Activated CD4-positive, alpha-beta memory T cell treated with anti-CD3 and anti-CD28 coated beads, Interleukin-2, amount 10 ng/mL, durations not matched to agents 7 days and 5 days (primary cell): ENCODE data around the gene DLG5. TPM values are rescaled to one million over a fixed set of nuclear protein-coding genes. Genes with fewer than 3 reads are reported as not detected.

Source experiments
- CTCF ChIA-PET: fragments of 350-600 bp; sonication (Branson Sonifier 250); formaldehyde crosslinking; loops from one replicate; lab custom pipeline; 2021; ENCODE audit warnings: antibody characterized with exemption, inconsistent platforms; lab: Charles Lee
- POLR2A ChIA-PET: fragments of 350-600 bp; sonication (Branson Sonifier 250); formaldehyde crosslinking; loops from one replicate; lab custom pipeline; 2021; ENCODE audit warnings: antibody characterized with exemption; lab: Charles Lee
- DNase-seq: peaks from one replicate; pipeline ENCODE4 v3.0.0-alpha.2; 2020
- H3K27ac Mint-ChIP-seq: one replicate; pipeline ENCODE4 v1.8.0; 2021; ENCODE audit warnings: mild to moderate bottlenecking, mixed read lengths
- H3K27me3 Mint-ChIP-seq: one replicate; pipeline ENCODE4 v1.8.0; 2021; ENCODE audit warnings: mixed read lengths
- H3K36me3 Mint-ChIP-seq: one replicate; pipeline ENCODE4 v1.8.0; 2021; ENCODE audit warnings: low read depth, mixed read lengths
- H3K4me1 Mint-ChIP-seq: one replicate; pipeline ENCODE4 v1.8.0; 2021; ENCODE audit warnings: mixed read lengths
- H3K4me3 Mint-ChIP-seq: one replicate; pipeline ENCODE4 v1.8.0; 2021; ENCODE audit warnings: mild to moderate bottlenecking, mixed read lengths
- H3K9me3 Mint-ChIP-seq: one replicate; pipeline ENCODE4 v1.8.0; 2021; ENCODE audit warnings: mixed read lengths
- total RNA-seq, 2 experiments: library from RNA; stranded (reverse); gene quantifications; one replicate each; pipeline ENCODE4 v1.2.3, GENCODE V29; 2021

Gene DLG5, protein sequence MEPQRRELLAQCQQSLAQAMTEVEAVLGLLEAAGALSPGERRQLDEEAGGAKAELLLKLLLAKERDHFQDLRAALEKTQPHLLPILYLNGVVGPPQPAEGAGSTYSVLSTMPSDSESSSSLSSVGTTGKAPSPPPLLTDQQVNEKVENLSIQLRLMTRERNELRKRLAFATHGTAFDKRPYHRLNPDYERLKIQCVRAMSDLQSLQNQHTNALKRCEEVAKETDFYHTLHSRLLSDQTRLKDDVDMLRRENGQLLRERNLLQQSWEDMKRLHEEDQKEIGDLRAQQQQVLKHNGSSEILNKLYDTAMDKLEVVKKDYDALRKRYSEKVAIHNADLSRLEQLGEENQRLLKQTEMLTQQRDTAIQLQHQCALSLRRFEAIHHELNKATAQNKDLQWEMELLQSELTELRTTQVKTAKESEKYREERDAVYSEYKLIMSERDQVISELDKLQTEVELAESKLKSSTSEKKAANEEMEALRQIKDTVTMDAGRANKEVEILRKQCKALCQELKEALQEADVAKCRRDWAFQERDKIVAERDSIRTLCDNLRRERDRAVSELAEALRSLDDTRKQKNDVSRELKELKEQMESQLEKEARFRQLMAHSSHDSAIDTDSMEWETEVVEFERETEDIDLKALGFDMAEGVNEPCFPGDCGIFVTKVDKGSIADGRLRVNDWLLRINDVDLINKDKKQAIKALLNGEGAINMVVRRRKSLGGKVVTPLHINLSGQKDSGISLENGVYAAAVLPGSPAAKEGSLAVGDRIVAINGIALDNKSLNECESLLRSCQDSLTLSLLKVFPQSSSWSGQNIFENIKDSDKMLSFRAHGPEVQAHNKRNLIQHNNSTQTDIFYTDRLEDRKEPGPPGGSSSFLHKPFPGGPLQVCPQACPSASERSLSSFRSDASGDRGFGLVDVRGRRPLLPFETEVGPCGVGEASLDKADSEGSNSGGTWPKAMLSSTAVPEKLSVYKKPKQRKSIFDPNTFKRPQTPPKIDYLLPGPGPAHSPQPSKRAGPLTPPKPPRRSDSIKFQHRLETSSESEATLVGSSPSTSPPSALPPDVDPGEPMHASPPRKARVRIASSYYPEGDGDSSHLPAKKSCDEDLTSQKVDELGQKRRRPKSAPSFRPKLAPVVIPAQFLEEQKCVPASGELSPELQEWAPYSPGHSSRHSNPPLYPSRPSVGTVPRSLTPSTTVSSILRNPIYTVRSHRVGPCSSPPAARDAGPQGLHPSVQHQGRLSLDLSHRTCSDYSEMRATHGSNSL (N-terminal part only)
- 1 to 10 TPM; 9.6 to 9.9 TPM for total RNA-seq

DNA sequence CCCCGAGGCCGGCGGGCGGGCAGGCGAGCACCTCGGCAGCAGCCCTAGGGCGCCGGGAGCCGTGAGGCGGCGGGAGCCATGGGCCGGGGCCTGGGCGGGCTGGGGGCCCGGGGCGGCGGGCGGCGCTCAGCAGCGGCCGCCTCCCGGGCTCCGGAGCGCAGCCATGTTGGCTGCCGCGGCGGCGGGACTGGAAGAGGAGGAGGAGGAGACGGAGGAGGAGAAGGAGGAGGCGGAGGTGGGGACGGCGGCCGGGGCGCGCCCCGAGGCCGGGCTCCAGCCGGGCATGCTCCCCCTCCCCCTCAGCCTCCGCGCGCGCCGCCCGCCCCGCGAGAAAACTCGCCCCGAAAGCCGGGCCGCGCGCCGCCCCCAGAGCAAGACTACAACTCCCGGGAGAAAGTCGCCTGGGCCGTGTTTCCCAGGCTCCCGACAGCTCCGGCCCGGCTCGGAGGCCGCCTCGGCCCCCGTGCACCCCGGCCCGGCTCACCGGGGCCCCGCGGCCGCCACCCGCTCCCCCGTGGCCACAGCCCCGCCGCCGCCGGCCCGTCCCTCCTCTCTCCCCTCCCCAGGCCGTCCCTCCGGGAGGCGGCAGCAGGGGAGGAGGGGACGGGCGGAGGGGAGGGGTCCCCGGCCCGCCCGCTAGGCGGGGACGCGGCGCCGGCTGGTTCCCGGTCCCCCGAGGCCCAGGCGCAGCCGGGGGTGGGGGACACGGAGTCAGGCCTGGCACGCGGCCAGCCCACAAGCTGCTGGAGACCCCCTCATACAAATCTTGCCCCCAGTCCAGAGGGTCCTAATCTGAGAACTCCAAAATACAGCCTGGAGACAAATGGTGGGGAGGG is at the start of gene DLG5:
Gene DLG5, minus strand, starts transcription at position 190 of the 836 bp plus-strand sequence. CDS start 235 bp downstream, outside the sequence.
- no peak within 1 kb of the TSS for H3K27ac Mint-ChIP-seq
- peaks cover 12% of the 10 kb centered on the region for H3K4me1 Mint-ChIP-seq
- POLR2A ChIA-PET = interaction anchor here (1.0 kb wide), 1 partner anchor 53 kb away, joined by 3 read pairs; no protein-coding TSS in a partner anchor
- H3K27me3 Mint-ChIP-seq = peaks cover 46% of the 10 kb centered on the region
- no peaks in the 10 kb centered on the region for H3K36me3 Mint-ChIP-seq
- peak within 1 kb of the TSS; percentile 69 for H3K4me3 Mint-ChIP-seq
- CTCF ChIA-PET = no interaction called here
- no peaks in the 10 kb centered on the region for H3K9me3 Mint-ChIP-seq
- peak; percentile 33 for DNase-seq

DNA sequence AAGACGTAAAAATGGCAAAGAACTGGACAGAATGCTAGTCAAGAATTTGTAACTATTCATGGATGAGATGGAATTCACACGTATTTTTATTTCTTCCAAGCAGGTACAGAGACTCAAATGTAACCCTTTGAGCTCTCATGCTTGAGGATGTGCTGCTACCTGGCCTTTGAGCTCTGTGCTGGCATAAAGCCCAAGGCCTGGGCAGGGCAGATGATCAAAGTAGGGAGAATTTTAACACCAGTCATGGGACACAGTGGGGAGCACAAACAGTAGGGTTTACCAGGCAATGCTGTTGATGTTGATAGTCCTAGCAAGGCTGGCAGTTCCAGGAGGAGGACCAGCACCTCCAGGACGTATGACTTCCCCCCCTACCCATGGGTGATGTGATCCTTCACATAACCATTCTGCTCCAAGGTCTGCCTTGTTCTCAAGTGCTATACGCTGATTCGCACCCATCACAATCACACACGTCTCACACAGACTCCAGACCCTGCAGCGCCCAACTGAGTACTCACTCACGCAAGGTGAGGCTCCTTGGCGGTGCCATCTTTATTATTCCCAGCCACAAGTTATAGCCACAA is 48.6 kb upstream of the DLG5 start:
- ChIA-PET CTCF (no interaction called here), POLR2A (no interaction called here)
- H3K9me3 Mint-ChIP-seq = no peaks in the 10 kb centered on the region
- DNase-seq = no peak
- H3K4me1 Mint-ChIP-seq = peaks cover 11% of the 10 kb centered on the region
- H3K36me3 Mint-ChIP-seq = peaks cover 34% of the 10 kb centered on the region
- H3K4me3 Mint-ChIP-seq = no peak overlapping the region
- H3K27me3 Mint-ChIP-seq = no peaks in the 10 kb centered on the region
- no peak overlapping the region for H3K27ac Mint-ChIP-seq

DNA sequence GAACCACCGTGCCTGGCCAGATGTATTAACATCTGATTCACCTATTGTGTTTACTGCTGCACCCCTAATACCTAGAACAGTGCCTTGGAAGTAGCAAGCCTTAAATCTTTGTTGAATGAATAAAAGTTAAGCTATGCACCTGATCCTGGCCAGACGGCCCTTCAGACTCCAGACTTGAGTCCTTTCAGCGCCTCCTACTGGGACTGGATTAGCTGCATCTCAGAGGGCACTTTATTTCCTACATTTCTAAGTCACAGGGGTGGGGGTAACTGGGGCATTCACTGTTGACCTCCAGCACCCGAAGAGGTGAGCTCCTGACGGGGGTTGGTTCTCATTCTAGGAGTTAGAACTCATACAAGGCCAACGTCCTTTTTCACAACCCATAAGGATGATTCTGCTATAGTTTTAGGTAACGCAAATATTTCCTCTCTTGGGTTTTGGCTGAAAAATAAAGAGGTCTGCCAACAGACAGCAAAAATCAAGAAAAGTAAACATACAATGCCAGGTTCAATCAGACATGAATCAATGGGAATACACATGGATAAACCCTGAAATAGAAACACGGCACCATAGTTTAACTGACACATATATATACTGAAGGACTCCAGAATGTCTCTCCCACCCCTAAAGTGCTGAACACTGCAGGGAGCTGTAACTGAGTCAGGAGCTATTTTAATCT is 48.0 kb upstream of the DLG5 start:
- ChIA-PET CTCF (interaction anchor here (1.1 kb wide), 1 partner anchor 129 kb away, joined by 3 read pairs; no protein-coding TSS in a partner anchor), POLR2A (no interaction called here)
- H3K27ac Mint-ChIP-seq = no peak overlapping the region
- H3K27me3 Mint-ChIP-seq = no peaks in the 10 kb centered on the region
- H3K4me3 Mint-ChIP-seq = no peak overlapping the region
- peaks cover 11% of the 10 kb centered on the region for H3K4me1 Mint-ChIP-seq
- DNase-seq = no peak
- H3K36me3 Mint-ChIP-seq = peaks cover 27% of the 10 kb centered on the region
- no peaks in the 10 kb centered on the region for H3K9me3 Mint-ChIP-seq

DNA sequence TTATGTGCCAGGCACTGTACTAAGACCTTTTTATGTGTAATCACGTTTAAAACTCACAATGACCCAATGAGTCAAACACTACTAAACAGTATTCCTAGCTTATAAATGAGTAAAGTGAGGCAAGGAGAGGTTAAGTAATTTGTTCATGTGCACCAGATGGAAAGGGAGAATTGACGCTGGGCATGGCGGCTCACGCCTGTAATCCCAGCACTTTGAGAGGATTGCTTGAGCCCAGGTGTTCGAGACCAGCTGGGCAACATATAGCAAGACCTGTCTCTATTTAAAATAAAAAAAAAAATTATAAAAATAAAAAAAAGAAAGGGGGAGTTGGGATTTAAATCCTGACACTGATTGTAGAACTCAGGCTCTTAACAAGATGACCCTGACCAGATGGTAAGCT is 46.7 kb upstream of the DLG5 start:
- POLR2A ChIA-PET = no interaction called here
- H3K4me1 Mint-ChIP-seq = peaks cover 11% of the 10 kb centered on the region
- no peak overlapping the region for H3K4me3 Mint-ChIP-seq
- no peaks in the 10 kb centered on the region for H3K27me3 Mint-ChIP-seq
- H3K9me3 Mint-ChIP-seq = no peaks in the 10 kb centered on the region
- CTCF ChIA-PET = interaction anchor here (1.1 kb wide), 1 partner anchor 128 kb away, joined by 3 read pairs; no protein-coding TSS in a partner anchor
- DNase-seq = no peak
- peaks cover 23% of the 10 kb centered on the region for H3K36me3 Mint-ChIP-seq
- H3K27ac Mint-ChIP-seq = no peak overlapping the region

DNA sequence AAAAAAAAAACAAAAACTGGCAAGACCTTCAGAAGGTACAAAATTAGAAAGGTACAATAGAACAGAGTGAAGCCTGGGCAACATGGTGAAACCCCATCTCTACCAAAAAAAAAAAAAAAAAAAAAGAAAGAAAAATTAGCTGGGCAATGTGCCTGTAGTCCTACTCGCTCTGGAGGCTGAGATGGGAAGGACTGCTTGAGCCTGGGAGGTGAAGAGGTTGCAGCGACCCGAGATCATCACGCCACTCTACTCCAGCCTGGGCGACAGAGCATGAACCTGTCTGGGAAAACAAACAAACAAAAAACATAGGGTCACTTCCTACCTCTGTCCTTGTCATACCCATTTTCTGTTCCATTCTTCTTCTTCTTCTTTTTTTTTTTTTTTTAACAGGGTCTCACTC is 45.6 kb upstream of the DLG5 start:
- Mint-ChIP-seq H3K27me3 (no peaks in the 10 kb centered on the region), H3K27ac (no peak overlapping the region), H3K36me3 (peaks cover 17% of the 10 kb centered on the region), H3K4me3 (no peak overlapping the region), H3K9me3 (no peaks in the 10 kb centered on the region), H3K4me1 (peaks cover 11% of the 10 kb centered on the region)
- no peak for DNase-seq
- ChIA-PET CTCF (interaction anchor here (0.6 kb wide), 1 partner anchor 831 kb away, joined by 4 read pairs; no protein-coding TSS in a partner anchor), POLR2A (no interaction called here)

DNA sequence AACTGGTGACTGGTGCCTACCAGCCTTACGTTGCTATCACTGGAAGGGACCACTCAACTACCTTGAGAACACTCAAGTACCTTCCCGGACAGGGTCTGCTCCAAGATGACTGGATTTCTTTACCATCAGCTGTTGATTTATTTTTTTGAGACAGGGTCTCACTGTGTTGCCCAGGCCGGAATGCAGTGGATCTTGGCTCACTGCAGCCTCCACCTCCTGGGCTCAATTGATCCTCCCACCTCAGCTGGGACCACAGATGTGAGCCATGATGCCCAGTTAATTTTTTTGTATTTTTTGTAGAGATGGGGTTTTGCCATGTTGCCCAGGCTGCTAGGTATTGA is 45.2 kb upstream of the DLG5 start:
- no peak overlapping the region for H3K27ac Mint-ChIP-seq
- H3K4me1 Mint-ChIP-seq = peaks cover 11% of the 10 kb centered on the region
- peaks cover 16% of the 10 kb centered on the region for H3K36me3 Mint-ChIP-seq
- POLR2A ChIA-PET = no interaction called here
- DNase-seq = no peak
- H3K4me3 Mint-ChIP-seq = no peak overlapping the region
- no peaks in the 10 kb centered on the region for H3K9me3 Mint-ChIP-seq
- CTCF ChIA-PET = interaction anchor here (0.6 kb wide), 1 partner anchor 831 kb away, joined by 4 read pairs; no protein-coding TSS in a partner anchor
- no peaks in the 10 kb centered on the region for H3K27me3 Mint-ChIP-seq

DNA sequence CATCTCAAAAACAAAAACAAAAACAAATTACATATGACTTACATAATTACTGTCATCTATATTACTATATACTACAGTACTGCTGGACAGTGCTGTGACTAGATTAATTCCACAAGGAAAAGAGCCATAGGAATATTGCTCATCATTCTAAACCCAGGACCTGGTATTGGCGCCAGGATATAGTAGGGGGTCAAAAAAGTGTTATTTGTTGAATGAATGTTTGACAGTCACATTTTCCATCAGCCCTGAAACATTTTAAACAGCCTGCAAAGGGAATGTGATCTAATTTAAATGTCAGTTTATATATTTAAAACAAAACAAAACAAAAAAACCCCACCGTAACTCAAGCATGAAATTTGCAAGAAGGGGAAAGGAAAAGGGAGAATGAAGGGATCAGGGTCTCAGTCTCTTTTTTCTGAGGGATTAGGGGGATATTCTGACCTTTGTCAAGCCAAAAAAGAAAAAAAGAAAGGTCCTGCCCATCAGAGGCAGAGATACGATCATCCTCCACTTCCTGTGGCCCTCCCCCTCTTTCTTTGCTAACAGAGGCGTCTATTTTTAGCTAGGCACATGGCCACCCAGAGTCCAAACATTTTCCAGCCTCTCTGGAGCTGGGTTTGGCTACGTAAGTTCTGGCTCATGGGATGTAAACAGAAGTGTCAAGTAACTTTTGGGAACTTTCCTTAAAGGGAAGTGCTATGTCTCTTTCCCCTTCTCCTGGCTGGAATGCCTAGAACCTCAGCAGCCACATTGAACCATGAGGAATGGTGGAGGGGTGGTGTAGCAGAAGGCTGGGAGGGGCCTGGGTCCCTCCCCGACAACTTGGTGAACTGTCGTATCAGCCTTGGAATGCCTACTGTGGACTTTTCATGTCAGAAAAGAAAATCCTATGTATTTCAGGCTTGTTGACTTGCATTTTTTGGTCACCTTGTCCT is 44.6 kb upstream of the DLG5 start:
- H3K27me3 Mint-ChIP-seq = no peaks in the 10 kb centered on the region
- H3K27ac Mint-ChIP-seq = peak overlapping the region; percentile 31
- CTCF ChIA-PET = interaction anchor here (0.6 kb wide), 1 partner anchor 832 kb away, joined by 4 read pairs; no protein-coding TSS in a partner anchor
- no peak overlapping the region for H3K4me3 Mint-ChIP-seq
- H3K9me3 Mint-ChIP-seq = no peaks in the 10 kb centered on the region
- peak; percentile 31 for DNase-seq
- H3K4me1 Mint-ChIP-seq = peaks cover 11% of the 10 kb centered on the region
- H3K36me3 Mint-ChIP-seq = peaks cover 12% of the 10 kb centered on the region
- POLR2A ChIA-PET = no interaction called here

DNA sequence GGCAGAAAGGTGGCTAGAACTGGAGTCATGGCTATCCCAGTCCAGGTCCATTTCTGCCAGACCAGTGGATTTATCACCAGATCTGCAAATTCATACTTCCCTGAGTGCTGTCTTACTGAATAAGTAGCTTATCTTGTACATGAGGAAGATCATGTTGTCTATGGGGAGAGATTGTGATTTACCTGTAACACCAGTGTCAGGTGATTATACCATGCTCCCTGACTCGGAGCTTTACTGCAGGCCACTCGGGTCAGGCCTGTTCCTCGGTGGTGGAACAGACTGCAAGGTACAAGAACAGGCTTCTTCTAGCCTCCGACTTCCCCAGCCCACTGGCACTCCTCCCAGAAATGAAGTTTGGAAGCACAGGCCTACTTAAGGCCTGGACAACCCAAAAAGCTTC is 42.6 kb upstream of the DLG5 start:
- POLR2A ChIA-PET = no interaction called here
- no peak overlapping the region for H3K4me3 Mint-ChIP-seq
- DNase-seq = no peak
- H3K27ac Mint-ChIP-seq = no peak overlapping the region
- peaks cover 11% of the 10 kb centered on the region for H3K4me1 Mint-ChIP-seq
- H3K36me3 Mint-ChIP-seq = peaks cover 3% of the 10 kb centered on the region
- CTCF ChIA-PET = no interaction called here
- peaks cover 4% of the 10 kb centered on the region for H3K9me3 Mint-ChIP-seq
- H3K27me3 Mint-ChIP-seq = no peaks in the 10 kb centered on the region

DNA sequence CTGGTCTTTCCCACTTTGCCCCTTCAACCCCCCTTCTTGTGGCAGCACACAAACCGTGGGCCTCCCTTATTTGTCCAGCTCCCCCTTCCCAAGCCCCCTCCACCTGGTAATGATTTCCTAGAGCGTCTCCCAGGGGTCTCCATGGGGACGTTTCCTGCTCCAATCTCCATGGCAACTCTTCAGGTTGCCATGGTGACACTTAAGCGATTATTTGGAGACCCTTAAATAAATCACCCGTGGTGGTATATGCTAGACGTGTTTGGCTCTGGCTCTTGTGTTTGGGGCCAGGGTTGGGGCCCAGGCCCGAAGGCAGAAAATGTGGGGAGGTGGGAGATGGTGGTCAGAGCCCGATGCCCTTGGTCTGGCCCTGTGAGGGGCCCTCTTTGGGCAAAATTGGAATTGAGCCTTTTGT is 41.1 kb upstream of the DLG5 start:
- H3K27ac Mint-ChIP-seq = no peak overlapping the region
- DNase-seq = no peak
- no peaks in the 10 kb centered on the region for H3K27me3 Mint-ChIP-seq
- POLR2A ChIA-PET = no interaction called here
- no peak overlapping the region for H3K4me3 Mint-ChIP-seq
- H3K4me1 Mint-ChIP-seq = peaks cover 11% of the 10 kb centered on the region
- CTCF ChIA-PET = no interaction called here
- H3K36me3 Mint-ChIP-seq = peaks cover 3% of the 10 kb centered on the region
- H3K9me3 Mint-ChIP-seq = peaks cover 7% of the 10 kb centered on the region

DNA sequence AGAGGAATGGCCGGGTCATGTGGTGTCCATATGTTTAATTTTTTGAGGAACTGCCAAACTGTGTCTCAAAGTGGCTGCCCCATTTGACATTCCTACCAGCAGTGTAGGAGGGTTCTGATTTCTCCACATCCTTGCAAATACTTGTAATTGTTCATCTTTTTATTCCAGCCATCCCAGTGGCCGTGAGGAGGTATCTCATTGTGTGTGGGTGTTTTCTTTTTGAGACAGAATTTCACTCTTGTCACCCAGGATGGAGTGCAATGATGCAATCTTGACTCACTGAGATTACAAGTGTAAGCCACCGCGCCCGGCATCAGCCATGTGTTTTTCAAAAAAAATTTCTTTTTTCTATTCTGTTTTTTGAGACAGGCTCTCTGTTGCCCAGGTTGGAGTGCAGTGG is 38.7 kb upstream of the DLG5 start:
- H3K27me3 Mint-ChIP-seq = no peaks in the 10 kb centered on the region
- H3K9me3 Mint-ChIP-seq = peaks cover 12% of the 10 kb centered on the region
- ChIA-PET CTCF (no interaction called here), POLR2A (no interaction called here)
- H3K4me1 Mint-ChIP-seq = no peaks in the 10 kb centered on the region
- H3K4me3 Mint-ChIP-seq = no peak overlapping the region
- DNase-seq = no peak
- H3K36me3 Mint-ChIP-seq = no peaks in the 10 kb centered on the region
- no peak overlapping the region for H3K27ac Mint-ChIP-seq

DNA sequence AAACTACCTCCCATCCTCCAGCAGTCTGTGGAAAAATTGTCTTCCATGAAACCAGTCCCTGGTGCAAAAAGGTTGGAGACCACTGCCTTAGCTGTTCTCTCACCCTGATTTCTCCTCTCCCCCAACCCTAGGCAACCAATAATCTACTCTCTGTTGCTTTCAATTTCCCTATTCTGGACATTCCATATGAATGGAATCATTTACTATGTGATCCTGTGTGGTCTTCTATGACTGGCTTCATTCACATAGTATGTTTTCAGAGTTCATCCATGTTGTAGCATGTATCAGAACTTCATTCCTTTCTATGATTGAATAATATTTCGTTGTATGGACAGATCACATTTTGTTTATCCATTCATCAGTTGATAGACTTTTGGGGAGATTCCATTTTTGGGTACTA is 38.3 kb upstream of the DLG5 start:
- peaks cover 12% of the 10 kb centered on the region for H3K9me3 Mint-ChIP-seq

More for the DNA sequence above, 38.3 kb upstream of the DLG5 start:
- Mint-ChIP-seq H3K36me3 (no peaks in the 10 kb centered on the region), H3K4me3 (no peak overlapping the region), H3K27ac (no peak overlapping the region), H3K4me1 (no peaks in the 10 kb centered on the region), H3K27me3 (no peaks in the 10 kb centered on the region)
- POLR2A ChIA-PET = no interaction called here
- DNase-seq = no peak
- CTCF ChIA-PET = no interaction called here
